ENCODE results near the gene C5orf46.
"Not testable (repeated sequence)": the region's sequence is repeated elsewhere in the genome, so short reads cannot be mapped to it uniquely, and the experiment has no call there.

Gene C5orf46

GRCh38 chr5:147893820-147894219 is 12.5 kb downstream of the C5orf46 start:
- no peak for DNase-seq

GRCh38 chr5:147892696-147893296 is 13.5 kb downstream of the C5orf46 start:
- no peak for DNase-seq

- DNase-seq: no peak
Measured at GRCh38 chr5:147887930-147888329, 18.4 kb downstream of the C5orf46 start.

- no peak for DNase-seq
Measured at GRCh38 chr5:147887026-147887627, 19.2 kb downstream of the C5orf46 start.

GRCh38 chr5:147882586-147883313 is 23.6 kb downstream of the C5orf46 start:
- DNase-seq: no peak

GRCh38 chr5:147880487-147880886 is 25.9 kb downstream of the C5orf46 start:
- DNase-seq: no peak

GRCh38 chr5:147879784-147880183 is 26.6 kb downstream of the C5orf46 start:
- DNase-seq: no peak

- DNase-seq: no peak
Measured at GRCh38 chr5:147878066-147878759, 28.1 kb downstream of the C5orf46 start, which contains the start of gene SCGB3A2. TSS of gene SCGB3A2 (plus strand) at chr5:147878711. CDS start at chr5:147878804, 93 bp downstream.

- no peak for DNase-seq
Measured at GRCh38 chr5:147876626-147877025, 29.7 kb downstream of the C5orf46 start.

GRCh38 chr5:147876141-147876540 is 30.2 kb downstream of the C5orf46 start:
- DNase-seq: no peak

- no peak for DNase-seq
Measured at GRCh38 chr5:147874910-147875367, 31.4 kb downstream of the C5orf46 start.

- DNase-seq: not testable (repeated sequence)
Measured at GRCh38 chr5:147874118-147874875, 32.0 kb downstream of the C5orf46 start.

- DNase-seq: not testable (repeated sequence)
Measured at GRCh38 chr5:147872744-147873435, 33.4 kb downstream of the C5orf46 start.

GRCh38 chr5:147871980-147872549 is 34.3 kb downstream of the C5orf46 start:
- DNase-seq: not testable (repeated sequence)

- DNase-seq: not testable (repeated sequence)
Measured at GRCh38 chr5:147869892-147870291, 36.4 kb downstream of the C5orf46 start.

GRCh38 chr5:147869112-147869511 is 37.2 kb downstream of the C5orf46 start:
- DNase-seq: no peak

- no peak for DNase-seq
Measured at GRCh38 chr5:147863454-147864158, 42.7 kb downstream of the C5orf46 start.

- DNase-seq: no peak
Measured at GRCh38 chr5:147860641-147861025, 45.7 kb downstream of the C5orf46 start.

GRCh38 chr5:147859962-147860640 is 46.2 kb downstream of the C5orf46 start:
- no peak for DNase-seq

- DNase-seq: no peak
Measured at GRCh38 chr5:147858565-147858964, 47.8 kb downstream of the C5orf46 start.

Measured in 8988T (cell line).